B cell (primary cell): Measurements from ENCODE around the gene TRMT10A. TPM values are rescaled to one million over a fixed set of nuclear protein-coding genes. Genes with fewer than 3 reads are reported as not detected.
A peak's percentile ranks its signal among the peaks of the same experiment; 100 is the strongest.

Experiments
- ATAC-seq: fragments of 200-7000 bp; cut with Tn5 transposase; one replicate; pipeline ENCODE4 v1.10.0; 2021; ENCODE audit warnings: low read depth, mild to moderate bottlenecking, moderate number of reproducible peaks, moderate library complexity
- CTCF ChIA-PET: fragments of 350-600 bp; sonication (Branson Sonifier 250); formaldehyde crosslinking; loops from one replicate; lab custom pipeline; 2021; ENCODE audit warnings: antibody characterized with exemption, inconsistent platforms; lab: Charles Lee
- POLR2A ChIA-PET: fragments of 350-600 bp; sonication (Branson Sonifier 250); formaldehyde crosslinking; loops from one replicate; lab custom pipeline; 2021; ENCODE audit warnings: antibody characterized with exemption; lab: Charles Lee
- DNase-seq: peaks from one replicate; pipeline ENCODE4 v3.0.0; 2013
- H2AFZ ChIP-seq: 2 replicates; pipeline ENCODE4 v1.6.1; 2012; ENCODE audit warnings: mild to moderate bottlenecking, low read depth, low read length; ENCODE audit not compliant: insufficient read depth, poor library complexity, severe bottlenecking
- H3K27ac ChIP-seq, 2 donors: 1 replicate in 1 of 2; 2 replicates in 1 of 2; pipeline ENCODE4 v1.5.1; 2012 to 2013; ENCODE audit warnings: low read length in 2 of 2, mild to moderate bottlenecking in 2 of 2, moderate library complexity in 1 of 2
- H3K27me3 ChIP-seq, 4 experiments: fragments of 200-600 bp in 1 of 4; sonication (generic) in 1 of 4; replicated peaks in 1 of 4; 1 replicate in 2 of 4; 2 replicates in 2 of 4; pipeline versions ENCODE4 v1.6.1 to v1.7.0; 2013 to 2016; ENCODE audit warnings: low read length in 3 of 4, mild to moderate bottlenecking in 2 of 4, mixed read lengths in 1 of 4, moderate library complexity in 1 of 4; ENCODE audit not compliant: insufficient read depth in 4 of 4, control insufficient read depth in 3 of 4; ENCODE audit errors: control extremely low read depth in 1 of 4
- H3K36me3 ChIP-seq, 2 experiments: replicated peaks in 1 of 2; 1 replicate in 1 of 2; 2 replicates in 1 of 2; pipeline versions ENCODE4 v1.6.1 to v1.7.1; 2013; ENCODE audit warnings: low read length in 1 of 2; ENCODE audit not compliant: insufficient read depth in 2 of 2, control insufficient read depth in 1 of 2; ENCODE audit errors: control extremely low read depth in 1 of 2, extremely low read depth in 1 of 2
- H3K4me1 ChIP-seq, 2 donors: fragments of 200-600 bp in 1 of 2; sonication (generic) in 1 of 2; 1 replicate in 1 of 2; 2 replicates in 1 of 2; pipeline versions ENCODE4 v1.5.1 to v1.6.1; 2013 to 2017; ENCODE audit warnings: low read length in 2 of 2; ENCODE audit not compliant: control insufficient read depth in 2 of 2, insufficient read depth in 2 of 2
- H3K4me2 ChIP-seq: replicated peaks from 2 replicates; pipeline ENCODE3; 2012; ENCODE audit warnings: mild to moderate bottlenecking, low read depth, low read length; ENCODE audit not compliant: poor library complexity, severe bottlenecking
- H3K4me3 ChIP-seq, 5 experiments: fragments of 200-600 bp in 1 of 5; sonication (generic) in 1 of 5; 1 replicate in 3 of 5; 2 replicates in 2 of 5; pipeline versions ENCODE4 v1.5.1 to v1.7.0; 2011 to 2016; ENCODE audit warnings: low read length in 4 of 5, mild to moderate bottlenecking in 4 of 5, low read depth in 2 of 5, control low read depth in 1 of 5, moderate library complexity in 1 of 5; ENCODE audit not compliant: insufficient read depth in 1 of 5; ENCODE audit errors: control extremely low read depth in 1 of 5, extremely low read depth in 1 of 5
- H3K79me2 ChIP-seq: fragments of 200-600 bp; sonication (generic); one replicate; pipeline ENCODE4 v1.6.0; 2016; ENCODE audit warnings: low read length; ENCODE audit not compliant: control insufficient read depth, insufficient read depth
- H3K9ac ChIP-seq: fragments of 200-600 bp; sonication (generic); 2 replicates; pipeline ENCODE4 v1.6.1; 2017; ENCODE audit warnings: mild to moderate bottlenecking, low read length, moderate library complexity
- H3K9me3 ChIP-seq, 3 donors: one replicate each; pipeline versions ENCODE4 v1.6.1 to v1.7.1; 2013; ENCODE audit warnings: low read length in 2 of 3; ENCODE audit not compliant: control insufficient read depth in 2 of 3, insufficient read depth in 1 of 3; ENCODE audit errors: control extremely low read depth in 1 of 3
- H4K20me1 ChIP-seq: 2 replicates; pipeline ENCODE4 v1.6.0; 2012; ENCODE audit warnings: mild to moderate bottlenecking, low read length; ENCODE audit not compliant: insufficient read depth, control insufficient read depth, poor library complexity, severe bottlenecking
- H3K27ac Mint-ChIP-seq: one replicate; pipeline ENCODE4 v1.8.0; 2021; ENCODE audit warnings: mixed read lengths
- H3K27me3 Mint-ChIP-seq: one replicate; pipeline ENCODE4 v1.8.0; 2021; ENCODE audit warnings: mixed read lengths
- H3K4me1 Mint-ChIP-seq: one replicate; pipeline ENCODE4 v1.8.0; 2021; ENCODE audit warnings: mixed read lengths
- H3K4me3 Mint-ChIP-seq: one replicate; pipeline ENCODE4 v1.8.0; 2021; ENCODE audit warnings: mixed read lengths
- H3K9me3 Mint-ChIP-seq: one replicate; pipeline ENCODE4 v1.8.0; 2022; ENCODE audit warnings: mixed read lengths; ENCODE audit not compliant: insufficient read depth
- CTCF ChIP-seq: fragments of 200-600 bp; IDR thresholded peaks from one replicate; pipeline ENCODE4 v1.8.0; 2022; ENCODE audit warnings: antibody characterized with exemption, mild to moderate bottlenecking
- EZH2 ChIP-seq: IDR thresholded peaks from 2 replicates; pipeline ENCODE4 v1.6.1; 2012; ENCODE audit warnings: borderline replicate concordance, low read depth, mild to moderate bottlenecking, moderate library complexity, low read length; ENCODE audit not compliant: insufficient read depth, poor library complexity, severe bottlenecking
- WGBS: methylation state at CpG from one replicate; pipeline ENCODE4 v1.1.5; 2013; ENCODE audit warnings: missing lambda C conversion rate; ENCODE audit not compliant: insufficient coverage; 5-methylcytosine and 5-hydroxymethylcytosine counted together
- intact Hi-C: fragments of 100-400 bp; cut with micrococcal nuclease; formaldehyde crosslinking; loops from one replicate; pipeline ENCODE4 v1.10.0; 2022
- polyA plus RNA-seq: library from polyadenylated mRNA; depleted of rRNA; stranded (reverse); fragments of >200 nt; gene quantifications from 2 replicates; pipeline ENCODE4 v1.2.3, GENCODE V29; 2012
- total RNA-seq, 2 donors: library from RNA; stranded (reverse); fragments of 120-200 nt in 1 of 2; gene quantifications; 1 replicate in 1 of 2; 2 replicates in 1 of 2; pipeline versions ENCODE4 v1.2.3 to v1.2.4, GENCODE V29; 2013 to 2022

Gene TRMT10A
- total and polyA plus RNA-seq, 2 donors (not counting 1 experiment from before 2014, with no cell fraction given), result 1.4 to 5.5 TPM

GRCh38 chr4:99564921-99565320 is 1.1 kb upstream of the TRMT10A start:
- Histone ChIP-seq H3K9me3 (no peaks in the 10 kb centered on the region), H3K79me2 (no peaks in the 10 kb centered on the region), H3K36me3 (no peaks in the 10 kb centered on the region), H3K27me3 (peaks cover 0 to 12% (median 2%) of the 10 kb centered on the region in 4 experiments), H3K27ac (no peak overlapping the region), H4K20me1 (no peaks in the 10 kb centered on the region), H3K4me2 (no peak overlapping the region), H3K4me3 (no peak overlapping the region), H2AFZ (no peak overlapping the region), H3K4me1 (peaks cover 4 to 9% of the 10 kb centered on the region in 2 donors), H3K9ac (no peak overlapping the region)
- Mint-ChIP-seq H3K27ac (peak overlapping the region; percentile 1), H3K27me3 (peaks cover 32% of the 10 kb centered on the region), H3K4me1 (peaks cover 18% of the 10 kb centered on the region), H3K4me3 (peak overlapping the region; percentile 48), H3K9me3 (no peaks in the 10 kb centered on the region)
- DNase-seq, result no peak
- ChIA-PET POLR2A (no interaction called here), CTCF (interaction anchor here (1.4 to 3.7 kb wide), 2 partner anchors 8 to 383 kb away, joined by 4 to 21 read pairs; partner anchors contain the start of gene DNAJB14)
- no peak for ATAC-seq
- TF ChIP-seq CTCF (no peak), EZH2 (no peak)
- intact Hi-C loops, result loop anchor here (2.0 to 10.0 kb wide), 5 partner anchors 478 to 1423 kb away; partner anchors contain the start of genes ADH5, RAP1GDS1 and STPG2

GRCh38 chr4:99552872-99553271 is 11.0 kb downstream of the TRMT10A start:
- Histone ChIP-seq H3K9me3 (no peaks in the 10 kb centered on the region), H3K4me3 (no peak overlapping the region), H3K79me2 (no peaks in the 10 kb centered on the region), H2AFZ (no peak overlapping the region), H3K27ac (no peak overlapping the region), H3K4me2 (no peak overlapping the region), H3K4me1 (no peaks in the 10 kb centered on the region), H4K20me1 (no peaks in the 10 kb centered on the region), H3K36me3 (peaks cover 0 to 5% of the 10 kb centered on the region in 2 experiments), H3K9ac (no peak overlapping the region), H3K27me3 (no peaks in the 10 kb centered on the region)
- intact Hi-C loops, result no loop called here
- Mint-ChIP-seq H3K27ac (no peak overlapping the region), H3K9me3 (no peaks in the 10 kb centered on the region), H3K27me3 (no peaks in the 10 kb centered on the region), H3K4me1 (no peaks in the 10 kb centered on the region), H3K4me3 (no peak overlapping the region)
- no peak for ATAC-seq
- WGBS, result no CpG with 5 or more reads among the region's 2 CpGs
- POLR2A ChIA-PET, result no interaction called here
- no peak for DNase-seq
- CTCF ChIA-PET, result interaction anchor here (0.9 to 1.7 kb wide), 3 partner anchors 9 to 259 kb away, joined by 3 to 5 read pairs (median 4); no protein-coding TSS in a partner anchor
- TF ChIP-seq CTCF, result no peak
- TF ChIP-seq EZH2, result no peak
